GM20000 (cell line): ENCODE measurements around the gene PTPRN.

Experiments
- DNase-seq: peaks from one replicate; pipeline ENCODE4 v3.0.0; 2012; ENCODE audit warnings: low spot score
- CTCF ChIP-seq: IDR thresholded peaks from 2 replicates; pipeline ENCODE4 v1.5.1; 2012; ENCODE audit warnings: mild to moderate bottlenecking, control low read depth; ENCODE audit errors: extremely low read depth, missing control alignments

The PTPRN gene

GRCh38 chr2:219251656-219252055 lies 57.5 kb downstream of the PTPRN start:
- TF ChIP-seq CTCF, result no peak
- DNase-seq, result no peak

GRCh38 chr2:219250049-219250781 lies 59.0 kb downstream of the PTPRN start:
- no peak for DNase-seq
- TF ChIP-seq CTCF, result no peak

GRCh38 chr2:219249203-219249980 lies 59.8 kb downstream of the PTPRN start:
- no peak for TF ChIP-seq CTCF
- peak; percentile 62 for DNase-seq

GRCh38 chr2:219248845-219249202 lies 60.4 kb downstream of the PTPRN start:
- TF ChIP-seq CTCF, result no peak
- DNase-seq, result no peak

GRCh38 chr2:219247678-219248642 lies 61.2 kb downstream of the PTPRN start:
- TF ChIP-seq CTCF, result no peak
- DNase-seq, result no peak

- DNase-seq, result no peak
- no peak for TF ChIP-seq CTCF
Observed at GRCh38 chr2:219246559-219246958, 62.6 kb downstream of the PTPRN start.

GRCh38 chr2:219245899-219246230 lies 63.3 kb downstream of the PTPRN start:
- TF ChIP-seq CTCF, result no peak
- DNase-seq, result no peak
